IMR-90 (cell line): Measurements from ENCODE around the gene LRRFIP1. TPM values are rescaled to one million over a fixed set of nuclear protein-coding genes. Genes with fewer than 3 reads are reported as not detected.

Source experiments
- ATAC-seq: fragments of 200-7000 bp; cut with Tn5 transposase; 2 replicates; pipeline ENCODE4 v1.9.1; 2020; ENCODE audit warnings: low read depth, mild to moderate bottlenecking, moderate library complexity
- BruUV-seq: library from RNA; stranded (reverse); fragments of 400-500 nt; replicated peaks from 2 replicates; lab custom pipeline; 2021; lab: Mats Ljungman, UMichigan
- CTCF ChIA-PET: fragments of 300-600 bp; formaldehyde crosslinking; extraction: SDS; loops from one replicate; lab custom pipeline; 2021; ENCODE audit warnings: antibody characterized with exemption; lab: Yijun Ruan, JAX
- POLR2A ChIA-PET: fragments of 300-600 bp; sonication (Branson Sonifier 250); formaldehyde crosslinking; loops from one replicate; lab custom pipeline; 2022; ENCODE audit warnings: antibody characterized with exemption; ENCODE audit not compliant: unreplicated experiment; lab: Charles Lee
- DNase-seq: peaks from one replicate; pipeline ENCODE4 v3.0.0; 2013
- H2AFZ ChIP-seq: replicated peaks from 2 replicates; pipeline ENCODE3; 2013; ENCODE audit warnings: low read length, mild to moderate bottlenecking; ENCODE audit not compliant: poor library complexity
- H2AK5ac ChIP-seq: 2 replicates; pipeline ENCODE4 v1.6.1; 2013; ENCODE audit warnings: low read depth, low read length, inconsistent platforms
- H2AK9ac ChIP-seq: replicated peaks from 2 replicates; pipeline ENCODE3; 2013; ENCODE audit warnings: mild to moderate bottlenecking, low read depth, low read length, moderate library complexity; ENCODE audit not compliant: poor library complexity
- H2BK120ac ChIP-seq: 2 replicates; pipeline ENCODE4 v1.6.1; 2013; ENCODE audit warnings: low read depth, low read length, inconsistent platforms
- H2BK15ac ChIP-seq: 3 replicates; pipeline ENCODE4 v1.6.1; 2013; ENCODE audit warnings: low read depth, low read length, inconsistent platforms
- H2BK20ac ChIP-seq: 2 replicates; pipeline ENCODE4 v1.6.1; 2013; ENCODE audit warnings: low read depth, mild to moderate bottlenecking, inconsistent platforms, low read length, moderate library complexity
- H2BK5ac ChIP-seq: 2 replicates; pipeline ENCODE4 v1.6.1; 2013; ENCODE audit warnings: mild to moderate bottlenecking, low read depth, low read length, inconsistent platforms; ENCODE audit not compliant: poor library complexity, severe bottlenecking
- H3K14ac ChIP-seq: replicated peaks from 2 replicates; pipeline ENCODE4 v1.6.1; 2013; ENCODE audit warnings: low read depth, low read length, inconsistent platforms
- H3K18ac ChIP-seq: 2 replicates; pipeline ENCODE4 v1.6.1; 2013; ENCODE audit warnings: low read depth, low read length, control low read depth
- H3K23ac ChIP-seq: 2 replicates; pipeline ENCODE4 v1.6.1; 2013; ENCODE audit warnings: low read depth, low read length, inconsistent platforms
- H3K27ac ChIP-seq: 2 replicates; pipeline ENCODE4 v1.5.1; 2013; ENCODE audit warnings: mild to moderate bottlenecking, control low read depth, low read length; ENCODE audit not compliant: insufficient read depth
- H3K27me3 ChIP-seq: 2 replicates; pipeline ENCODE4 v1.6.1; 2013; ENCODE audit warnings: low read length; ENCODE audit not compliant: control insufficient read depth, insufficient read depth
- H3K36me3 ChIP-seq: 2 replicates; pipeline ENCODE4 v1.6.1; 2013; ENCODE audit warnings: low read length, mixed read lengths; ENCODE audit not compliant: control insufficient read depth, insufficient read depth
- H3K4ac ChIP-seq: 2 replicates; pipeline ENCODE4 v1.6.1; 2013; ENCODE audit warnings: low read depth, low read length, inconsistent platforms
- H3K4me1 ChIP-seq: 2 replicates; pipeline ENCODE4 v1.6.1; 2013; ENCODE audit warnings: low read length, mixed read lengths; ENCODE audit not compliant: control insufficient read depth, insufficient read depth
- H3K4me2 ChIP-seq: 2 replicates; pipeline ENCODE4 v1.6.1; 2013; ENCODE audit warnings: low read depth, mild to moderate bottlenecking, control low read depth, low read length, moderate library complexity
- H3K4me3 ChIP-seq: 2 replicates; pipeline ENCODE4 v1.5.1; 2013; ENCODE audit warnings: low read depth, mild to moderate bottlenecking, control low read depth, low read length, moderate library complexity; ENCODE audit not compliant: insufficient read depth
- H3K56ac ChIP-seq: 2 replicates; pipeline ENCODE4 v1.6.1; 2013; ENCODE audit warnings: low read length, inconsistent platforms; ENCODE audit not compliant: insufficient read depth; ENCODE audit errors: extremely low read depth
- H3K79me1 ChIP-seq, 2 experiments: 2 replicates each; pipeline ENCODE4 v1.6.1; 2013; ENCODE audit warnings: low read length in 2 of 2, inconsistent platforms in 1 of 2, low read depth in 1 of 2
- H3K9ac ChIP-seq: 2 replicates; pipeline ENCODE4 v1.6.1; 2013; ENCODE audit warnings: low read depth, low read length, control low read depth
- H3K9me1 ChIP-seq: 2 replicates; pipeline ENCODE4 v1.6.1; 2013; ENCODE audit warnings: low read length, inconsistent platforms; ENCODE audit not compliant: insufficient read depth
- H3K9me3 ChIP-seq: 2 replicates; pipeline ENCODE4 v1.6.1; 2013; ENCODE audit warnings: low read length; ENCODE audit not compliant: control insufficient read depth, insufficient read depth
- H4K20me1 ChIP-seq: 2 replicates; pipeline ENCODE4 v1.6.1; 2013; ENCODE audit warnings: low read length, inconsistent platforms; ENCODE audit not compliant: insufficient read depth
- H4K5ac ChIP-seq: 2 replicates; pipeline ENCODE4 v1.6.1; 2013; ENCODE audit warnings: mild to moderate bottlenecking, low read depth, low read length, control low read depth
- H4K8ac ChIP-seq, 2 experiments: 2 replicates each; pipeline ENCODE4 v1.6.1; 2013; ENCODE audit warnings: low read depth in 2 of 2, low read length in 2 of 2, control low read depth in 1 of 2, inconsistent platforms in 1 of 2
- H4K91ac ChIP-seq: 2 replicates; pipeline ENCODE4 v1.6.1; 2013; ENCODE audit warnings: low read depth, low read length, inconsistent platforms; ENCODE audit not compliant: insufficient read depth
- CTCF ChIP-seq: conservative IDR thresholded peaks from 2 replicates; pipeline ENCODE4 v1.5.1; 2012; ENCODE audit warnings: mild to moderate bottlenecking, low read depth, low read length, improper control_type of control experiment
- MAZ ChIP-seq: IDR thresholded peaks from 2 replicates; pipeline ENCODE4 v1.6.1; 2012; ENCODE audit warnings: low read depth, mild to moderate bottlenecking, low read length, improper control_type of control experiment, moderate library complexity, borderline replicate concordance
- RAD21 ChIP-seq: IDR thresholded peaks from 2 replicates; pipeline ENCODE4 v1.6.1; 2012; ENCODE audit warnings: low read length, improper control_type of control experiment
- WGBS, 2 experiments: methylation state at CpG; one replicate each; pipeline versions ENCODE4 v1.1.5 to v1.1.7; 2013; ENCODE audit warnings: missing lambda C conversion rate in 2 of 2; ENCODE audit not compliant: insufficient read length in 1 of 2; ENCODE audit errors: extremely low coverage in 2 of 2; 5-methylcytosine and 5-hydroxymethylcytosine counted together
- dilution Hi-C: fragments of 300-500 bp; cut with HindIII; formaldehyde crosslinking; loops from one replicate; pipeline ENCODE4 v1.14.3; 2018; ENCODE audit warnings: low sequenced_read_pairs; ENCODE audit not compliant: unreplicated experiment
- in situ Hi-C: fragments of 300-500 bp; cut with MboI; formaldehyde crosslinking; loops from 3 replicates; pipeline ENCODE4 v1.14.3; 2019; ENCODE audit warnings: low sequenced_read_pairs, inconsistent platforms, mixed read lengths
- intact Hi-C: fragments of 100-400 bp; cut with micrococcal nuclease; formaldehyde crosslinking; loops from 2 replicates; pipeline ENCODE4 v1.10.0; 2022
- polyA plus RNA-seq, 3 experiments: library from polyadenylated mRNA; depleted of rRNA; stranded (reverse); fragments of >200 nt; gene quantifications; 2 replicates each; pipeline ENCODE4 v1.2.3, GENCODE V29; 2012; ENCODE audit warnings: low replicate concordance in 1 of 3
- total RNA-seq: library from RNA; depleted of rRNA; stranded (reverse); fragments of >200 nt; gene quantifications from 2 replicates; pipeline ENCODE4 v1.2.3, GENCODE V29; 2012

LRRFIP1 gene
- total and polyA plus RNA-seq, 2 of the 4 experiments (the other 2 are of a cell fraction): 52.2 to 54.4 TPM

- ATAC-seq: no peak
Observed at GRCh38 chr2:237686659-237687136, 59.3 kb downstream of the LRRFIP1 start.

More at GRCh38 chr2:237686659-237687136, 59.3 kb downstream of the LRRFIP1 start:
- DNase-seq: peak; percentile 43
- Histone ChIP-seq H3K9ac (no peak overlapping the region), H4K8ac (peak overlapping the region in 1 of 2 experiments; percentile 41; a peak in 1 of 4 replicates), H3K23ac (peak overlapping the region; percentile 3; the same call in 1 of the 2 replicates), H3K27ac (peak overlapping the region; percentile 29; the same call in 1 of the 2 replicates), H3K18ac (peak overlapping the region; percentile 19; the same call in 1 of the 2 replicates), H3K36me3 (peaks cover 2% of the 10 kb centered on the region; the same call in 1 of the 2 replicates), H2BK5ac (peak overlapping the region; percentile 34), H2AFZ (peak overlapping the region; percentile 17), H3K27me3 (no peaks in the 10 kb centered on the region), H2AK5ac (peak overlapping the region; percentile 90), H3K79me1 (peaks cover 23 to 75% of the 10 kb centered on the region in 2 experiments), H4K5ac (no peak overlapping the region), H3K4me1 (peaks cover 15% of the 10 kb centered on the region), H3K4me3 (no peak overlapping the region), H3K56ac (no peak overlapping the region), H3K9me3 (no peaks in the 10 kb centered on the region), H3K4me2 (no peak overlapping the region), H3K9me1 (peaks cover 11% of the 10 kb centered on the region), H2AK9ac (peak overlapping the region; percentile 11), H2BK120ac (peak overlapping the region; percentile 28), H4K20me1 (0 out of 2 replicates have a peak, but pooled peaks cover 6% of the 10 kb centered on the region), H3K4ac (peak overlapping the region; percentile 61), H2BK15ac (peak overlapping the region; percentile 11; the same call in 1 of the 3 replicates), H3K14ac (peak overlapping the region; percentile 82), H4K91ac (peak overlapping the region; percentile 39), H2BK20ac (peak overlapping the region; percentile 33; the same call in 1 of the 2 replicates)
- TF ChIP-seq MAZ: no peak
- TF ChIP-seq CTCF: peak; percentile 39
- TF ChIP-seq RAD21: peak; percentile 25
- POLR2A ChIA-PET: no interaction called here
- intact Hi-C loops (loop anchor here (2.0 to 5.0 kb wide), 2 partner anchors 14 to 61 kb away; no protein-coding TSS in a partner anchor), dilution Hi-C loops (no loop called here), in situ Hi-C loops (no loop called here)
- CTCF ChIA-PET: interaction anchor here (1.1 to 2.0 kb wide), 3 partner anchors 9 to 83 kb away, joined by 4 to 8 read pairs (median 7); no protein-coding TSS in a partner anchor
- no TSS peak for BruUV-seq
- WGBS, 2 experiments: 75% methylated on average over 7 of the region's 11 CpGs; no CpG with 5 or more reads in 1 of the 2 experiments
